ENCODE data around the gene IGFL2. TPM values are rescaled to one million over a fixed set of nuclear protein-coding genes. Genes with fewer than 3 reads are reported as not detected.
"Not testable (repeated sequence)": the region's sequence is repeated elsewhere in the genome, so short reads cannot be mapped to it uniquely, and the experiment has no call there.

Gene IGFL2
- total and polyA plus RNA-seq, 2 donors = 0.61 to 6.9 TPM

DNA sequence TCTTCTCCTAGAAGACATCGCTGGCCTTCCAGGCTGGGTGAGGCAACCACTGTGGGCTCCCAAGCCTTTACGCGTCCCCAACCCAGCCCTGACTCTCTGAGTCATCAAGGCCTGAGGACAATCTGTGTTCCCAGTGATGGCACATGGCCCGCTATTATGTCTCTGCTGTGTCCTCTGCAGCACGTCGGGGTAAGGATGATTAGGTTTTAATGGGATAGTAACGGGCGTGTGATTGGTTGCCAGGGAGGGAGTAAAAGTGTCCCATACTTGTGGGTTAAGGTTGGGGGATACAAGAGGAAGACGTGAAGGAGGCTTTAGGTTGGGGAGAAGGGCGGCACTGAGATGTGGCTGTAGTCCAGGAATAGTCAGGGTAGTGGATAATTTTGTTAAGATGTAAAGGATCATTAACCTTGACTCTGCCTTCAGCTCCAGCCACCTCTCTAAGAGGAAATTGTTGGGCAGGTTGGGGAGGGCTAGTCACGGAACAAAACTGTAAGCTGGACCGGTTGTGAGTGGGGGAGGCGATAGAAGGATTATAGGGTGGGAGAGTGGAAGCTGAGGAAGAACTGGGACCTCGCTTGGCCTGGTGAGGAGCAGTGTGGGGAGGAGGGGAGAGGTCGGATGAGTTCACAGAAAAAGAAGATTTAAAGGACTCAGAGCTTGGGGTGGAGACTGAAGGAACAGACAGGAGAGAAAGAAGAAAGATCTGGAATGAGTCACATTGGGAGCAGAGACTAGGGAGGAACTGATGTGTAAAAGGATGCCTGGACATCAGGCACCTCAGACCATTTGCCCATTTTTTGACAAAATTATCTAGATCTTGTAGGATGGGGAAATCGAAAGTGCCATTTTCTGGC lies 53.6 kb downstream of the IGFL2 start:
- Histone ChIP-seq H3K27me3 (ENCODE audit: control insufficient read depth in 2 of 2, insufficient read depth in 1 of 2, low read length in 1 of 2) (no peaks in the 10 kb centered on the region), H3K36me3 (ENCODE audit: control insufficient read depth in 2 of 2, insufficient read depth in 2 of 2, low read length in 1 of 2) (no peaks in the 10 kb centered on the region), H3K4me3 (ENCODE audit: low read length in 2 of 2) (no peak overlapping the region), H3K9me3 (ENCODE audit: control insufficient read depth in 2 of 2, insufficient read depth in 1 of 2, low read length in 1 of 2) (no peaks in the 10 kb centered on the region), H3K27ac (ENCODE audit: low read depth in 1 of 2, low read length in 1 of 2) (no peak overlapping the region), H3K4me1 (ENCODE audit: control insufficient read depth in 2 of 2, insufficient read depth in 2 of 2, low read length in 2 of 2) (peaks cover 0 to 3% of the 10 kb centered on the region in 2 donors)
- 87% methylated on average over 16 of the region's 16 CpGs for WGBS
- no peak for DNase-seq (ENCODE audit: low read depth in 6 of 9, low spot score in 9 of 9)

DNA sequence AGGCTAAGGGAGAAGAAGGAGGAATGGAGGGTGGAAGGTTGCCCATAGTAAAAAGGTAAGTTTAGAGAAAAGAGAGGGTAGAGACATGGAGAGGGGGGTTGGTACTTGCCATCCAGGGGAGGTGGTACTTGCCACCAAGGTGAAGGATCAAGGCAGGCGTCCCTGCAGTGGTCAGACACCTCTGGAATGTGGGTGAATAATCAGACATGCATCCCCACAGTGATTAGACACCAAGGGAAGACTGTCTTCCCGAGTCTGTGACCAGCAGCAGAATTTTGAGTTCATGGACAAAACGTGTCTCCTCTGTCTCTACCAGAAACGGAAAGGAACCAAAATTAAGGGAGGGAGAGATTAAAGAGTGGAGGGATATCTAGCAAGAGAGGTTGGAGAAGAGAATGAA lies 54.4 kb downstream of the IGFL2 start:
- 65% methylated on average over 4 of the region's 4 CpGs for WGBS
- peaks cover 0 to 3% of the 10 kb centered on the region in 2 donors for H3K4me1 ChIP-seq (ENCODE audit: control insufficient read depth in 2 of 2, insufficient read depth in 2 of 2, low read length in 2 of 2)
- no peaks in the 10 kb centered on the region for H3K9me3 ChIP-seq (ENCODE audit: control insufficient read depth in 2 of 2, insufficient read depth in 1 of 2, low read length in 1 of 2)
- no peaks in the 10 kb centered on the region for H3K36me3 ChIP-seq (ENCODE audit: control insufficient read depth in 2 of 2, insufficient read depth in 2 of 2, low read length in 1 of 2)
- DNase-seq (ENCODE audit: low read depth in 6 of 9, low spot score in 9 of 9) = no peak
- H3K27me3 ChIP-seq (ENCODE audit: control insufficient read depth in 2 of 2, insufficient read depth in 1 of 2, low read length in 1 of 2) = no peaks in the 10 kb centered on the region
- no peak overlapping the region for H3K4me3 ChIP-seq (ENCODE audit: low read length in 2 of 2)
- no peak overlapping the region for H3K27ac ChIP-seq (ENCODE audit: low read depth in 1 of 2, low read length in 1 of 2)

DNA sequence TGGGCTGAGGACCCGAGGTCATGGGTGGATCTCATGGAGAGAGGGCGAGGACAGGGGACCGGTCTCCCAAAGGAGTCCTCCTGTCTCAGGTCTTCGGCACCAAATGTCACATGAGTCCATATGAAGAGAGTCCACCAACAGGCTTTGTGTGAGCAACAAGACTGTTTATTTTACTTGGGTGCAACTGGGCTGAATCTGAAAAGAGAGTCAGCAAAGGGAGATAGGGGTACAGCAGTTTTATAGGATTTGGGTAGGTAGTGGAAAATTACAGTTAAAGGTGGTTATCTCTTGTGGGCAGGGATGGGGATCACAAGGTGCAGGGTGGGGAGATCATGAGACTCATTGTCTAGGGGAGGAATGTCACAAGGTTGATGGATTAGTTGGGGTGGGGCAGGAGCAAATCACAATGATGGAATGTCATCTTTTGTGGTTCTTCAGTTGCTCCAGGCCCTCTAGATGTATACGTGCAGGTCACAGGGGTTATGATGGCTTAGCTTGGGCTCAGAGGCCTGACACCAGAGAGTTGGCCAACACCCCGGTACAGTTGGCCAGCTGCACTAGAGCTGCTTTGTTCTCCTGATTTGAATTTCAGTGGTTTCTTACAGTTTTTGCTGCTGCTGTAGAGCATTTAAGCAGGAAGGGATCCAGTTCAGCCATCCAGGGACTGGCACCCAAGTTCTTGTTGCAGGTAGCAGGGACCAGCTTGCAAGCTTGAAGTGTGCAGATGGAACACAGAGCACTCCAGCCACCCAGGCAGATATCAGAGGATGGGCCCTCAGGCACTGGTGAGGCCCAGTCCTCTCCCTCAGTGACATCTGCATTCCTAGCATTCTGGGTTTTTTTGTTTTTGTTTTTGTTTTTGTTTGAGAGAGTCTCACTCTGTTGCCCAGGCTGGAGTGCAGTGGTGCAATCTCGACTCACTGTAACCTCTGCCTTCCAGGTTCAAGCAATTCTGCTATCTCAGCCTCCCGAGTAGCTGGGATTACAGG lies 55.1 kb downstream of the IGFL2 start:
- H3K4me1 ChIP-seq (ENCODE audit: control insufficient read depth in 2 of 2, insufficient read depth in 2 of 2, low read length in 2 of 2) = peaks cover 0 to 3% of the 10 kb centered on the region in 2 donors
- H3K4me3 ChIP-seq (ENCODE audit: low read length in 2 of 2) = no peak overlapping the region
- no peaks in the 10 kb centered on the region for H3K9me3 ChIP-seq (ENCODE audit: control insufficient read depth in 2 of 2, insufficient read depth in 1 of 2, low read length in 1 of 2)
- H3K36me3 ChIP-seq (ENCODE audit: control insufficient read depth in 2 of 2, insufficient read depth in 2 of 2, low read length in 1 of 2) = no peaks in the 10 kb centered on the region
- H3K27me3 ChIP-seq (ENCODE audit: control insufficient read depth in 2 of 2, insufficient read depth in 1 of 2, low read length in 1 of 2) = no peaks in the 10 kb centered on the region
- no peak for DNase-seq (ENCODE audit: low read depth in 6 of 9, low spot score in 9 of 9)
- no peak overlapping the region for H3K27ac ChIP-seq (ENCODE audit: low read depth in 1 of 2, low read length in 1 of 2)
- WGBS = 91% methylated on average over 8 of the region's 8 CpGs

DNA sequence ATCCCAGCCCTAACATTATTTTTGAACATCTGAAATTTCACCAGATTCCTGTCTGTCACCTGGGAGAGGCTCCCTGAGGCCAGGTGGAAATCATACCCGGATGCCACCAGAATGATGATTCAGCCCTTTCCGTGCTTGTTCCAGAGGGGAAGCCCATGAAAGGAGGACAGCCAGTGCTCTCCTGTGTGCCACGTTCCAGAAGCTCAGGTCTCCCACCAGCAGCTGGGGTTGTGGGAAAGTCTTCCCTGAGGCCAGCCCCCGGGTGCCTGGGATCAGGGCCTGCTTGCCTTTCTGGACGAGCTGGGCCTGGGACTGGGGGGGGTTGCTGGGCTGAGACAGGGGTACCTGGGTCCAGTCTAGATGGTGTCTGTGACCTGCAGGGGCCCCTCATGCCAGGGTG lies 56.0 kb downstream of the IGFL2 start:
- 87% methylated on average over 5 of the region's 5 CpGs for WGBS
- H3K4me3 ChIP-seq (ENCODE audit: low read length in 2 of 2) = no peak overlapping the region
- no peak for DNase-seq (ENCODE audit: low read depth in 6 of 9, low spot score in 9 of 9)

DNA sequence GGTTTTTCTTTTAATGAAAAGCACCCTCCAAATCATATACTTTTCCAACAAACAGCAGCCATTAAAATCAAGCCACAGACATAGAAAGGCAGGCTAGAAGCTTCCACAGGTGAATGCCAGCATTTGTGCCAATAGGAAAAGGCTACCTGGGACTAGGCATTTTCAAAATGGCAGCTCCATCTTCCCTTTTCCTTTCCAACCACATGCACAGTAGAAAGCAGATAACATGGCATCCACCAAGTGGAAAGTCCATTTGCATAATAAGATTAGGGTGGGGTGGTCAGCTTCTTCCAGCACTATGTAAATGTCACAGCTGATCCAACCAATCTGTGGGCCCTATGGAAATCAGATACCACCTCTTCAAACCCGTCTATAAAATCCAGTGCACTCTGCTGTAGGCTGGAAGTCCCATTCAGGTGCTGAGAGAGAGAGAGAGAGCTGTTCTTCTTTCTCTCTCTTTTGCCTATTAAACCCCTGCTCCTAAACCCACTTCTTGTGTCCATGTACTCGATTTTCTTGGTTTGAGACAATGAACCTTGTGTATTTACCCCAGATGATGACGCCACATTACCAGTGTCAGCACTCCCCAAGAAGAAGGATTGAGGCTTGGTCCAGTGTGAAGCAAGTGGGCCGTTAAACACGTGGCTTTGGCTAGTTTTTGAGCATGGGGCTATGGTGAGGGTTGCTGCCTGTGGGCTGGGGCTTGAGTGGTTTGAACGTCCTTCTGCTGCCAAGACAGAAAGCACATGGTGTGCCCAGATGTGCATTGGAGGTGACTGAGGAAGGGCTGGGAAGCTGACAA lies 57.3 kb downstream of the IGFL2 start:
- Histone ChIP-seq H3K9me3 (ENCODE audit: control insufficient read depth in 2 of 2, insufficient read depth in 1 of 2, low read length in 1 of 2) (no peaks in the 10 kb centered on the region), H3K27me3 (ENCODE audit: control insufficient read depth in 2 of 2, insufficient read depth in 1 of 2, low read length in 1 of 2) (no peaks in the 10 kb centered on the region), H3K36me3 (ENCODE audit: control insufficient read depth in 2 of 2, insufficient read depth in 2 of 2, low read length in 1 of 2) (no peaks in the 10 kb centered on the region), H3K4me1 (ENCODE audit: control insufficient read depth in 2 of 2, insufficient read depth in 2 of 2, low read length in 2 of 2) (peaks cover 0 to 3% of the 10 kb centered on the region in 2 donors), H3K27ac (ENCODE audit: low read depth in 1 of 2, low read length in 1 of 2) (no peak overlapping the region), H3K4me3 (ENCODE audit: low read length in 2 of 2) (no peak overlapping the region)
- no peak for DNase-seq (ENCODE audit: low read depth in 6 of 9, low spot score in 9 of 9)
- 73% methylated on average over 6 of the region's 6 CpGs for whole genome bisulfite sequencing

More for the DNA sequence above, 56.0 kb downstream of the IGFL2 start:
- no peaks in the 10 kb centered on the region for H3K9me3 ChIP-seq (ENCODE audit: control insufficient read depth in 2 of 2, insufficient read depth in 1 of 2, low read length in 1 of 2)
- H3K27ac ChIP-seq (ENCODE audit: low read depth in 1 of 2, low read length in 1 of 2) = no peak overlapping the region
- H3K27me3 ChIP-seq (ENCODE audit: control insufficient read depth in 2 of 2, insufficient read depth in 1 of 2, low read length in 1 of 2) = no peaks in the 10 kb centered on the region
- no peaks in the 10 kb centered on the region for H3K36me3 ChIP-seq (ENCODE audit: control insufficient read depth in 2 of 2, insufficient read depth in 2 of 2, low read length in 1 of 2)
- H3K4me1 ChIP-seq (ENCODE audit: control insufficient read depth in 2 of 2, insufficient read depth in 2 of 2, low read length in 2 of 2) = peaks cover 0 to 3% of the 10 kb centered on the region in 2 donors

DNA sequence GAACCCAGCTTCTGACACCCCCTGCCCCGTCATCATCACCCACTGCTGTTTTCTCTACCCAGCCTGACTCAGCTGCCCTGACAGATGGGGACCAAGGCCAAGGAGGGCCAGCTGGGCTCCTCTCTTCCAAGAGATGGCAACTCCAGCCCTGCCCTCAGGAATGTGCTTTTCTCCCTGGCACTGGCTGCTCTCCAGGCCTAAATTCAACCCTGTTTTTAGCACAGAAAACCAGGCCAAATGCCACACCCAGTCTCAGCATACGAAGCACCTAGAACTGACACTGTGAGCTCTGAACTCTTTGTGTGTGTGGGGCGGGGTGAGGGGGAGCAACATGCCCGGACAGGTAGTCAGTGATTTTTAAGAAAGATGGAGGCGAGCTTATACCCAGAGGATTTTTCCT lies 58.1 kb downstream of the IGFL2 start:
- DNase-seq (ENCODE audit: low read depth in 6 of 9, low spot score in 9 of 9) = no peak
- H3K9me3 ChIP-seq (ENCODE audit: control insufficient read depth in 2 of 2, insufficient read depth in 1 of 2, low read length in 1 of 2) = no peaks in the 10 kb centered on the region
- no peaks in the 10 kb centered on the region for H3K27me3 ChIP-seq (ENCODE audit: control insufficient read depth in 2 of 2, insufficient read depth in 1 of 2, low read length in 1 of 2)
- peaks cover 0 to 3% of the 10 kb centered on the region in 2 donors for H3K4me1 ChIP-seq (ENCODE audit: control insufficient read depth in 2 of 2, insufficient read depth in 2 of 2, low read length in 2 of 2)
- no peaks in the 10 kb centered on the region for H3K36me3 ChIP-seq (ENCODE audit: control insufficient read depth in 2 of 2, insufficient read depth in 2 of 2, low read length in 1 of 2)
- 85% methylated on average over 5 of the region's 5 CpGs for WGBS
- no peak overlapping the region for H3K27ac ChIP-seq (ENCODE audit: low read depth in 1 of 2, low read length in 1 of 2)
- no peak overlapping the region for H3K4me3 ChIP-seq (ENCODE audit: low read length in 2 of 2)

DNA sequence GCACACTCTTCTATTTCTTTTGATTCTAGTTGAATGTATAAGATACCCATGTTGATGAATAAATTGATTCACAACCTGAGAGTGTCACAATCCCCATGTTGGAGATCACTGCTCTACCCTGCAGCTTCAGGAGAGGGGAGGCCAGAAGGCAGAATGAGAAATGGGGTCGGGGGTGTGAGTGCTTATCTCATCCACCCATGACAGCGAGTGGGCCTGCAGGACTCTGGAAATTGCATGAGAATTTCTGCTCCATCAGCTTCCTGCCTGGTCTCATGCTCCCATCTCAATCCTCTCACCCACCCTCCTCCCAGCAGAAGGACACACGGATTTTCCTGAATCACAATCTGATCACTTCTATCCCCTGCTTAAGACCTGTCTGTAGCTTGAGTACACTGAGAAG lies 58.6 kb downstream of the IGFL2 start:
- no peak for DNase-seq (ENCODE audit: low read depth in 6 of 9, low spot score in 9 of 9)
- Histone ChIP-seq H3K36me3 (ENCODE audit: control insufficient read depth in 2 of 2, insufficient read depth in 2 of 2, low read length in 1 of 2) (no peaks in the 10 kb centered on the region), H3K27me3 (ENCODE audit: control insufficient read depth in 2 of 2, insufficient read depth in 1 of 2, low read length in 1 of 2) (no peaks in the 10 kb centered on the region), H3K27ac (ENCODE audit: low read depth in 1 of 2, low read length in 1 of 2) (no peak overlapping the region), H3K4me1 (ENCODE audit: control insufficient read depth in 2 of 2, insufficient read depth in 2 of 2, low read length in 2 of 2) (peaks cover 0 to 3% of the 10 kb centered on the region in 2 donors), H3K9me3 (ENCODE audit: control insufficient read depth in 2 of 2, insufficient read depth in 1 of 2, low read length in 1 of 2) (no peaks in the 10 kb centered on the region), H3K4me3 (ENCODE audit: low read length in 2 of 2) (no peak overlapping the region)
- WGBS = 83% methylated on average over 3 of the region's 3 CpGs

DNA sequence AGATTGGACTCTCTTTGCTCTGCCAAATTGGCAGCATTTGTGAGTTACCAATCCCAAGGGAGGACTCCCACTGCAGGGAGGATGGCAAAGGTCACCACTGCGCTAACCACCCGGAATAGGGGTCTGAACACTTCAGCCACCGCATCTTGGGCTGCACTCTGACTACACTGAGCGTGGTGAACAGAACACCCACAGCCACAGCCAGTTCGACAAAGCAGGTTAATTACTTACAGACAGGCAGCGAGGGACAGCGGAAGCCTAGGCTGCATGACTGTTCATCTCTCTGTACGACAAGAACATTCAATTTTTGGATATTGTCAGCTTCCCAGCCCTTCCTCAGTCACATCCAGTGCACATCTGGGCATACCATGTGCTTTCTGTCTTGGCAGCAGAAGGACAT lies 59.8 kb downstream of the IGFL2 start:
- H3K4me3 ChIP-seq (ENCODE audit: low read length in 2 of 2); H3K4me1 ChIP-seq (ENCODE audit: control insufficient read depth in 2 of 2, insufficient read depth in 2 of 2, low read length in 2 of 2); H3K9me3 ChIP-seq (ENCODE audit: control insufficient read depth in 2 of 2, insufficient read depth in 1 of 2, low read length in 1 of 2); H3K27ac ChIP-seq (ENCODE audit: low read depth in 1 of 2, low read length in 1 of 2); DNase-seq (ENCODE audit: low read depth in 6 of 9, low spot score in 9 of 9); H3K27me3 ChIP-seq (ENCODE audit: control insufficient read depth in 2 of 2, insufficient read depth in 1 of 2, low read length in 1 of 2); H3K36me3 ChIP-seq (ENCODE audit: control insufficient read depth in 2 of 2, insufficient read depth in 2 of 2, low read length in 1 of 2): not testable (repeated sequence)
- WGBS = 92% methylated on average over 6 of the region's 8 CpGs
